LNCaP clone FGC (cell line): ENCODE measurements around the gene FBH1.

Experiments used
- DNase-seq: peaks from one replicate; pipeline ENCODE4 v3.0.0-alpha.2; 2011; ENCODE audit warnings: low read depth
- H3K4me3 ChIP-seq: 2 replicates; pipeline ENCODE4 v1.5.1; 2011; ENCODE audit warnings: mild to moderate bottlenecking, low read depth, low read length, control low read depth
- CTCF ChIP-seq: IDR thresholded peaks from 2 replicates; pipeline ENCODE4 v1.5.1; 2012; ENCODE audit warnings: mild to moderate bottlenecking; ENCODE audit not compliant: control insufficient read depth, insufficient read depth; ENCODE audit errors: extremely low read depth

Gene FBH1

GRCh38 chr10:5975641-5976473 lies 85.8 kb downstream of the FBH1 start:
- DNase-seq: no peak
- no peak for TF ChIP-seq CTCF
- H3K4me3 ChIP-seq: peak overlapping the region; percentile 78

GRCh38 chr10:5976512-5977470 lies 86.7 kb downstream of the FBH1 start:
- peak overlapping the region; percentile 78 for H3K4me3 ChIP-seq
- no peak for DNase-seq
- no peak for TF ChIP-seq CTCF

GRCh38 chr10:5977471-5978229 lies 87.6 kb downstream of the FBH1 start, which contains the start of gene IL15RA:
Gene IL15RA, minus strand, starts transcription at chr10:5977543. Its CDS starts 51 bp downstream, at chr10:5977492.
- DNase-seq: peak; percentile 58
- TF ChIP-seq CTCF: peak; percentile 48
- peak within 1 kb of the TSS; percentile 78 for H3K4me3 ChIP-seq

- TF ChIP-seq CTCF: no peak
- DNase-seq: no peak
- peak overlapping the region; percentile 78 for H3K4me3 ChIP-seq
These were observed 88.1 kb downstream of the FBH1 start for GRCh38 chr10:5978230-5978489.

- TF ChIP-seq CTCF: no peak
- no peak for DNase-seq
- H3K4me3 ChIP-seq: no peak overlapping the region
These were observed 91.5 kb downstream of the FBH1 start for GRCh38 chr10:5981529-5981928.

- no peak for DNase-seq
- TF ChIP-seq CTCF: no peak
- H3K4me3 ChIP-seq: no peak overlapping the region
These were observed 93.7 kb downstream of the FBH1 start for GRCh38 chr10:5983774-5984173.
